GM12892 (cell line): Measurements from ENCODE around the gene TROAP.

Source experiments
- POLR2A ChIP-seq: IDR thresholded peaks from 2 replicates; pipeline ENCODE4 v1.6.1; 2011; ENCODE audit warnings: low read depth, low read length, control low read depth
- POLR2AphosphoS5 ChIP-seq: IDR thresholded peaks from 2 replicates; pipeline ENCODE4 v1.6.1; 2011; ENCODE audit warnings: low read depth, low read length, control low read depth

- TF ChIP-seq POLR2A (no peak), POLR2AphosphoS5 (no peak)
Observed at GRCh38 chr12:49357103-49357678, 34.1 kb downstream of the TROAP start.
